Erythroblast (primary cell): ENCODE results near the gene ABLIM2.

Experiments
- DNase-seq, 2 experiments: peaks; one replicate each; lab custom pipeline; 2025; lab: John Stamatoyannopoulos, UW
- GATA1 ChIP-seq: IDR thresholded peaks from 2 replicates; pipeline ENCODE4 v1.6.1; 2011; ENCODE audit warnings: low read depth, mild to moderate bottlenecking, control low read depth, low read length, moderate library complexity
- POLR2A ChIP-seq: IDR thresholded peaks from 2 replicates; pipeline ENCODE4 v1.6.1; 2011; ENCODE audit warnings: mild to moderate bottlenecking, low read length

Gene ABLIM2

GRCh38 chr4:8188085-8188484 lies 29.5 kb upstream of the ABLIM2 start:
- DNase-seq, result no peak
- TF ChIP-seq GATA1, result no peak
- TF ChIP-seq POLR2A, result no peak

GRCh38 chr4:8185930-8186329 lies 27.3 kb upstream of the ABLIM2 start:
- DNase-seq, result no peak
- TF ChIP-seq GATA1 (no peak), POLR2A (no peak)

DNA sequence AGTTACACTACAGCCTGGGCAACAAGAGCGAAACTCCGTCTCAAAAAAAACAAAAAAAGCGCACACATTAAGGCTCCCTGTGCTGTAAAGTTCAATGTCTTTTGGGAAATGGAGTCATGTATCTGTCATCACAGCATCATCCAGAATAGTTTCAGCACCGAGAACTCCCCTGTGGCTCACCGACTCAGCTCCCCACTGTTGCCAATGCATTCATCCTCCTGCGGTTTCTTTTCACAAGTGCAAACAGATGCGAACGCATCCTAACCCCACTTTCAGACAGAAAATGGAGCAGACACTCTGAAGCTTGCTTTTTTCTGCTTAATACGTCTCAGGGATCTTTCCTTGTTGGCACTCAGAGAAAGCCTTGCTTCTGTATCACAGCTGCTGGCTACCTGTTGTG lies 26.7 kb upstream of the ABLIM2 start:
- no peak for DNase-seq
- no peak for TF ChIP-seq GATA1
- TF ChIP-seq POLR2A, result no peak

DNA sequence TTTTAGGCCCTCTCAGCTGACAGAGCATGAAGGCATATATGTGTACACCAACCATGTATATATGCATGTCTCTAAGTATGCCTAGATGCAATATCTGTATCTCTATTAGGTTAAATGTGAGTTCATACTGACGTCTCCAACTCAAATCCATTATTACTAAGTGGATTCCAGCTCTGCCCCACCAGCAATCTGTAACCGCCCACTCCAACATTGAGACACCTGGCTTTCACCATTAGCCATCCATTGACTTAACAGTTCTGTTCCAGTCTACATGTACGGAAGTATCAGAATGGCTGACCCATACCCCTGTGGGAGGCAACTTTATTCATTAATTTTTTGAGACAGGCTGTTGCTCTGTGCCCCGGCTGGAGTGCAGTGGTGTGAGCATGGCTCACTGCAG lies 25.4 kb upstream of the ABLIM2 start:
- no peak for TF ChIP-seq POLR2A
- no peak for DNase-seq

DNA sequence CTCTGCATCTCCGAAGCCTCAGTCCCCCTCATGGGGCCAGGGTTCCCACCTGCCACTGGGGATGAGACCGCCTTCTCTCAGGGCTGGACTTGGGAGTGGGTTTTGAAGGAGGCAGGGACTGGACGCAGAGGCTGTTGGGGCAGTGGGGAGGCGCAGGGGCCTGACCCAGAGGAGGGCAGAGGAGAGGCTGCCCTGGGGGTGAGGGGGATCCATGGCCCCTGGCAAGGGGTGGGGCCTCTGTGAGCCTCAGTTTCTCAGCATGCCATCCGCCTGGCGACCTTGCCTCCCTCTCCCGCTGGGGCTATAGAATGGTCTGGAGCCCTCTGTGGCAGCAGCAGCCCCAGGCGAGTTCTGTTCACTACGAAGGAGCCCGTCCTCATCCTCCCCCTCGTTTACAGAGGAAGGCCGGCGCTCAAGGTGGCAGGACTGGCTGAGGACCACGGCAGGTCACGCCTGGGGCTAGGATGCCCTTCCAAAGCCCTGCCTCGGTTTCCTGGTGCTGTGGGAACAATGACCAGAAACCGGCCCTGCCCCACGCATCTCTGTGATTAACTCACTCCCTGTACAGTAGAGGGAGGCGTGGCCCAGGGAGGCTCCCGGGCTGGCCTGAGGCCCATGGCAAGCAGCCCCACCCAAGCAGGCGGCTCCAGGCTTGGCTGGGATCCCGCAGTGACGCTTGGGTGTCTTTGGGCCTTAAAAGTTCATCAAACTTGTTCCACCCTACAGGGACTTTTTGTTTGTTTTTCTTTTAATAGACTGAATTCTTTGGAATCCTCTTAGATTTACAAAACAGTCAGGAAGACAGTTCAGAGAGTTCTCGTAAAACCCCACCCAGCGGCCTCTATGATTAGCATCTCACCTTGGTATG lies 24.5 kb upstream of the ABLIM2 start:
- DNase-seq, result peak; percentile 16 to 59

DNA sequence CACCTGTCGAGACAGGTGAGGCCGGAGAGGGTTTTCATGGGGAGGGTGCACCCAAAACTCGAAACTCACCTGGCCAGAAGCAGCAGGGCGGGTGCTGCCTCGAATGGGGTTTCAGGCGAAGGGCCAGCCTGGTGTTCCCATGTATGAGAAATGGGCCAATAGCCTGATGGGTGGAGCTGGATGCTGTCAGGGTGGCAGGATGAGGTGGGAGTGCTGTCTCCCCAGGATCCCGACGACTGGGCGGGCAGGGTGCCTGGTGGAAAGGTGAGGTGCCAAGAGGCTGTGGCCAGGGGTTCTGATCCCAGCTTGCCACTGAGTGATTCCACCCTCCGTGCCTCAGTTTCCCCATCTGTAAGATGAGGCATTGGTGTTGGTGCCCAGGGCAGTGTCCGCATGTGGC lies 23.7 kb upstream of the ABLIM2 start:
- DNase-seq, result no peak
- no peak for TF ChIP-seq GATA1

More for the DNA sequence above, 24.5 kb upstream of the ABLIM2 start:
- TF ChIP-seq GATA1 (no peak), POLR2A (no peak)

DNA sequence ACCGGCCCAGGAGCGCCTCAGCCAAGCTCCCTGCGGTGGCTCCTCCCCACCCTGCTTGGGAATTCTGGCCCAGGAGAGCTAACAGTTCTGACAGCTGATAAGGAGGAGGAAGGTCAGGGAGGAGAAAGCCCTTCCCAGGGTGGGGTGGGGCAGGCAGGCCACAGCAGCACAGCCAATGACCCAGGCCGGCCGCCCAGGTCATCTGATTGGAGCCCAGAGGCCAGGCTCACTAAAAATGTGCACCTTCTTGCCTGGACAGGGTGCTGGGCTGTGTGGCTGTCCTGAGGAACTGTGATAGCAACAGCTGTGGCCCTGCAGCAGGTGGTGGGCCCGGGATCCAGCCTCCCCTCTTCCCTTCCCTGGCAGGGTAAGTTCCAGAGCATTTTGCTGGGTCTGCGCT lies 23.2 kb upstream of the ABLIM2 start:
- no peak for TF ChIP-seq GATA1
- TF ChIP-seq POLR2A, result no peak
- no peak for DNase-seq

- TF ChIP-seq GATA1, result no peak
- no peak for TF ChIP-seq POLR2A
- DNase-seq, result no peak
These were observed 22.5 kb upstream of the ABLIM2 start for GRCh38 chr4:8181119-8181518.

DNA sequence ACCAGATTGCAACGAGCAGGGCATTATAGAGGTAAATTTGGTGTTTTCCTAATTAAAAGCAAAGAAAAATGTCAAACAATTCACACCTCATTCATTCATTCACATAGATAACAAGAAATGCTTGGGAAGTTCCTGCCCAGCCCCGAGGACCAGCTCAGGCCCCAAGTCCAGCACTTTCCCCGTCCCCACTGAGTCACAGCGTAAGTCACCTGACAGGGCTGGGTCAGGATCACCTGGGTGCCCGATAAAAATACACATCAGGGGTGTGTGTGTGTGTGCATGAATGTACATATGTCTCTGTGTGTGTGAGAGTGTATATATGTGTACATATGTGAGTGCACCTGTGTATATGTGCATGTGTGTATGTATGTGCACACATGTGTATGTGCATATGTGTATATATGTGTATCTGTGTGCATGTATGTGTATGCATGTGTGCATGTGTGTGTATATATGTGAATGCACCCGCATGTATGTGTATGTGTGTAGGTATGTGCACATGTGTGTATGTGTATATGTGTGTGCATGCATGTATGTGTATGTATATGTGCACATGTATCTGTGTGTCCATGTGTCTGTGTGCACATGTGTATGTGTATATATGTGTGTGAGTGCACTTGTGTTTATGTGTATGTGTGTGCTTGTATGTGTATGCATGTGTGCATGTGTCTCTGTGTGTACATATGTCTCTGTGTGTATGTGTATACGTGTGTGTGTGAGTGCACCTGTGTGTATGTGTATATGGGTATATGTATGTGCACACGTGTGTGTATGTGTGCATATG lies 21.9 kb upstream of the ABLIM2 start:
- no peak for DNase-seq

GRCh38 chr4:8179771-8180170 lies 21.2 kb upstream of the ABLIM2 start:
- TF ChIP-seq POLR2A (no peak), GATA1 (no peak)
- no peak for DNase-seq

More for the DNA sequence above, 21.9 kb upstream of the ABLIM2 start:
- TF ChIP-seq POLR2A (no peak), GATA1 (no peak)

DNA sequence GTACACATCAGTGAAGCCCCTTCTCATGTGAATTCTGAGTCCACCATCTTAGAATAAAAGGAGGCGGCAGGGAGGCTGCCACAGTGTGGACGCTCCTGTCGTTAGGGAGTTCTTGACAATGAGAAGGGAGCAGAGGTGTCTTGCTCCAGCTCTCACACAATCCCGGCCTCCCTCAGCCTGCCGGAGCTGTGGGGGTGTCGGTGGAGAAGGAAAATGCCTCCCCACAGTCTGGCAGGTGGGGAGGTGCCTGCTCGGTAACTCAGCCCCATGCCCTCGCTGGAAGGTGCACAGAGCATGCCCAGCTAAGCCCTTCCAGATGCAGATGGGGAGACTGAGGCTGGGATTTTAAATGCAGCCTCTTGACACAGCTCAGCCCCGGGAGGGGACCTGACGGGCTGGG lies 20.5 kb upstream of the ABLIM2 start:
- TF ChIP-seq POLR2A, result no peak
- TF ChIP-seq GATA1, result no peak
- DNase-seq, result no peak

GRCh38 chr4:8177956-8178355 lies 19.3 kb upstream of the ABLIM2 start:
- TF ChIP-seq POLR2A (no peak), GATA1 (no peak)
- no peak for DNase-seq

DNA sequence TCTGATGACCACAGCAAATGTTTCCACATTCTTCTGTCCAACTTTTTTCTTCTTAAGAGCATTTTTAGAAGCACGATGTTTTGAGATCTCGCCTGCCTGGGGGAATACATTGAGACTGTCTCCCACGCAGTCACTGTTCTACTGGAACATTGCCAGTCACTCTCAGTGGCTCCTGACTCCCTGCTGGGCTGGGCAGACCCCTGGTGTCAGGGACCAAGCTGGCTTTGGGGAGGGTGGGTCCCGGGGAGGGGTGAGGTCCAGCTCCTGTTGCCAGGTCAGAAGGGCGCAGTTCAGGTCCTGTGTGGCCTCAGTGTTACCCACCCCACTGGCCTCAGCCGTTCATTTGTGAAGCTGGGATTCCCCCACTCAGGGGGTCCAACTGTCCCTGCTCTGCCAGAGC lies 18.9 kb upstream of the ABLIM2 start:
- no peak for TF ChIP-seq GATA1
- no peak for TF ChIP-seq POLR2A
- DNase-seq, result no peak
